Endothelial cell of umbilical vein (primary cell): ENCODE results near the gene NOXRED1. TPM values are rescaled to one million over a fixed set of nuclear protein-coding genes. Genes with fewer than 3 reads are reported as not detected.

ENCODE experiments used
- BruUV-seq: library from RNA; stranded (reverse); fragments of 400-500 nt; replicated peaks from 2 replicates; lab custom pipeline; 2021; lab: Mats Ljungman, UMichigan
- CTCF ChIA-PET: fragments of 300-600, 350-600 bp; sonication (Branson Sonifier 250); formaldehyde crosslinking; loops from one replicate; lab custom pipeline; 2021; ENCODE audit warnings: antibody characterized with exemption, inconsistent platforms; lab: Charles Lee
- POLR2A ChIA-PET: fragments of 300-600, 350-600 bp; sonication (Branson Sonifier 250); formaldehyde crosslinking; loops from one replicate; lab custom pipeline; 2021; ENCODE audit warnings: antibody characterized with exemption, inconsistent platforms; lab: Charles Lee
- DNase-seq: peaks from one replicate; pipeline ENCODE4 v3.0.0-alpha.2; 2011; ENCODE audit warnings: low read depth, low spot score
- FAIRE-seq: peaks from 2 replicates; lab custom pipeline; 2011; peaks lifted over from hg19 to GRCh38; lab: Jason Lieb, UNC
- H2AFZ ChIP-seq: 2 replicates; pipeline ENCODE4 v1.6.0; 2012; ENCODE audit warnings: low read depth, low read length, control low read depth, inconsistent platforms
- H3K27ac ChIP-seq: 2 replicates; pipeline ENCODE4 v1.5.1; 2011; ENCODE audit warnings: low read depth, mild to moderate bottlenecking, control low read depth, low read length, moderate library complexity; ENCODE audit not compliant: insufficient read depth
- H3K27me3 ChIP-seq, 2 experiments: 2 replicates each; pipeline versions ENCODE4 v1.6.0 to v1.6.1; 2011; ENCODE audit warnings: low read length in 2 of 2, mixed read lengths in 1 of 2; ENCODE audit not compliant: control insufficient read depth in 2 of 2, insufficient read depth in 2 of 2
- H3K36me3 ChIP-seq, 2 experiments: 2 replicates in 1 of 2; 3 replicates in 1 of 2; pipeline ENCODE4 v1.5.1; 2011; ENCODE audit warnings: low read length in 2 of 2, mild to moderate bottlenecking in 1 of 2, moderate library complexity in 1 of 2; ENCODE audit not compliant: control insufficient read depth in 2 of 2, insufficient read depth in 2 of 2; ENCODE audit errors: extremely low read depth in 1 of 2
- H3K4me1 ChIP-seq: 3 replicates; pipeline ENCODE4 v1.5.1; 2011; ENCODE audit warnings: mild to moderate bottlenecking, low read length; ENCODE audit not compliant: control insufficient read depth, insufficient read depth; ENCODE audit errors: extremely low read depth
- H3K4me2 ChIP-seq: 2 replicates; pipeline ENCODE4 v1.6.1; 2011; ENCODE audit warnings: low read length, control low read depth, mixed read lengths; ENCODE audit not compliant: insufficient read depth
- H3K4me3 ChIP-seq, 3 experiments: fragments of 200-600 bp in 1 of 3; sonication (generic), shearing (Covaris generic) in 1 of 3; replicated peaks in 1 of 3; 2 replicates each; pipeline ENCODE4 v1.5.1; 2011 to 2016; ENCODE audit warnings: control low read depth in 3 of 3, low read length in 3 of 3, mild to moderate bottlenecking in 2 of 3, inconsistent platforms in 1 of 3, low read depth in 1 of 3, moderate library complexity in 1 of 3; ENCODE audit not compliant: insufficient read depth in 1 of 3
- H3K79me2 ChIP-seq: 2 replicates; pipeline ENCODE4 v1.6.0; 2012; ENCODE audit warnings: low read length, inconsistent platforms; ENCODE audit not compliant: control insufficient read depth, insufficient read depth
- H3K9ac ChIP-seq: replicated peaks from 2 replicates; pipeline ENCODE3; 2011; ENCODE audit warnings: low read length, control low read depth; ENCODE audit not compliant: insufficient read depth; ENCODE audit errors: extremely low read depth
- H3K9me1 ChIP-seq: replicated peaks from 3 replicates; pipeline ENCODE4 v1.6.0; 2011; ENCODE audit warnings: mild to moderate bottlenecking, low read length; ENCODE audit not compliant: control insufficient read depth, insufficient read depth; ENCODE audit errors: extremely low read depth
- H3K9me3 ChIP-seq: replicated peaks from 2 replicates; pipeline ENCODE4 v1.5.1; 2012; ENCODE audit warnings: low read length, inconsistent platforms; ENCODE audit not compliant: control insufficient read depth, insufficient read depth
- H4K20me1 ChIP-seq: replicated peaks from 2 replicates; pipeline ENCODE3; 2011; ENCODE audit warnings: mild to moderate bottlenecking, low read length; ENCODE audit not compliant: control insufficient read depth, insufficient read depth; ENCODE audit errors: extremely low read depth
- CTCF ChIP-seq, 2 donors: IDR thresholded peaks; 1 replicate in 1 of 2; 2 replicates in 1 of 2; pipeline ENCODE4 v1.5.1; 2011; ENCODE audit warnings: low read length in 2 of 2, mild to moderate bottlenecking in 2 of 2, moderate library complexity in 2 of 2, control low read depth in 1 of 2, inconsistent platforms in 1 of 2, low read depth in 1 of 2; ENCODE audit not compliant: insufficient read depth in 1 of 2; ENCODE audit errors: extremely low read depth in 1 of 2
- EZH2 ChIP-seq: IDR thresholded peaks from 2 replicates; pipeline ENCODE4 v1.6.1; 2012; ENCODE audit warnings: borderline replicate concordance, low read depth, mild to moderate bottlenecking, moderate library complexity, low read length, inconsistent platforms; ENCODE audit not compliant: severe bottlenecking
- FOS ChIP-seq: IDR thresholded peaks from 2 replicates; pipeline ENCODE4 v1.6.1; 2011; ENCODE audit warnings: mild to moderate bottlenecking, low read length, moderate library complexity, borderline replicate concordance; ENCODE audit not compliant: insufficient read depth
- GATA2 ChIP-seq: IDR thresholded peaks from 2 replicates; pipeline ENCODE4 v1.7.0; 2011; ENCODE audit warnings: low read depth, mild to moderate bottlenecking, moderate library complexity, mixed read lengths, low read length; ENCODE audit not compliant: insufficient read length, insufficient read depth
- JUN ChIP-seq: IDR thresholded peaks from 2 replicates; pipeline ENCODE4 v1.6.1; 2011; ENCODE audit warnings: borderline replicate concordance, low read depth; ENCODE audit not compliant: insufficient read length, insufficient read depth
- MYC ChIP-seq: IDR thresholded peaks from one replicate; pipeline ENCODE4 v1.6.1; 2011; ENCODE audit warnings: mild to moderate bottlenecking, low read depth, low read length
- POLR2A ChIP-seq: IDR thresholded peaks from 2 replicates; pipeline ENCODE4 v1.6.1; 2012; ENCODE audit warnings: low read depth, mild to moderate bottlenecking, control low read depth, low read length
- POLR2AphosphoS5 ChIP-seq: IDR thresholded peaks from 2 replicates; pipeline ENCODE4 v1.6.1; 2012; ENCODE audit warnings: low read depth, mild to moderate bottlenecking, control low read depth, low read length, moderate library complexity; ENCODE audit not compliant: insufficient read depth
- dilution Hi-C: fragments of 300-500 bp; cut with MboI; formaldehyde crosslinking; loops from one replicate; pipeline ENCODE4 v1.15.0; 2019; ENCODE audit warnings: low sequenced_read_pairs; ENCODE audit not compliant: extremely low pct_ligation_motif_present
- intact Hi-C: fragments of 100-400 bp; cut with micrococcal nuclease; formaldehyde crosslinking; loops from one replicate; pipeline ENCODE4 v1.10.0; 2022
- polyA plus RNA-seq, 4 experiments: library from polyadenylated mRNA; depleted of rRNA in 3 of 4; stranded (reverse) in 3 of 4; unstranded in 1 of 4; fragments of >200 nt; gene quantifications; 2 replicates each; pipeline versions ENCODE4 v1.2.1 to v1.2.3, GENCODE V29; 2011 to 2012; ENCODE audit warnings: missing spikeins in 1 of 4
- total RNA-seq: library from RNA; stranded (reverse); gene quantifications from 2 replicates; pipeline ENCODE4 v1.2.3, GENCODE V29; 2021
- TF ChIP-seq, protein P1 (sequence below): IDR thresholded peaks from 2 replicates; pipeline ENCODE4 v1.6.1; 2011; ENCODE audit not compliant: insufficient read depth, insufficient read length

NOXRED1 gene
- total and polyA plus RNA-seq, 2 donors (not counting 3 experiments of a cell fraction or from before 2014, with no cell fraction given) = 0.15 to 0.33 TPM

GRCh38 chr14:77421201-77421600 lies 2.1 kb downstream of the NOXRED1 start:
- Histone ChIP-seq H3K79me2 (no peaks in the 10 kb centered on the region), H3K36me3 (peaks cover 0 to 11% of the 10 kb centered on the region in 2 experiments), H3K9me3 (no peaks in the 10 kb centered on the region), H2AFZ (no peak overlapping the region), H3K4me3 (no peak overlapping the region), H4K20me1 (no peaks in the 10 kb centered on the region), H3K9me1 (no peaks in the 10 kb centered on the region), H3K27me3 (no peaks in the 10 kb centered on the region), H3K9ac (no peak overlapping the region), H3K4me2 (no peak overlapping the region), H3K4me1 (no peaks in the 10 kb centered on the region), H3K27ac (no peak overlapping the region)
- intact Hi-C loops (no loop called here), dilution Hi-C loops (no loop called here)
- no peak for FAIRE-seq
- TF ChIP-seq GATA2 (no peak), EZH2 (no peak), MYC (no peak), JUN (no peak), POLR2AphosphoS5 (no peak), POLR2A (no peak), CTCF (IDR thresholded peaks at IDR 0.05; ENCODE audit: extremely low read depth in 1 of 2, insufficient read depth in 1 of 2, low read depth in 1 of 2, low read length in 2 of 2) (no peak), FOS (no peak)
- TF ChIP-seq, protein P1, sequence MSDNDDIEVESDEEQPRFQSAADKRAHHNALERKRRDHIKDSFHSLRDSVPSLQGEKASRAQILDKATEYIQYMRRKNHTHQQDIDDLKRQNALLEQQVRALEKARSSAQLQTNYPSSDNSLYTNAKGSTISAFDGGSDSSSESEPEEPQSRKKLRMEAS = no peak
- no TSS peak for BruUV-seq
- no peak for DNase-seq
- ChIA-PET POLR2A (no interaction called here), CTCF (no interaction called here)
